Measurements from ENCODE around the gene CAMTA1. TPM values are rescaled to one million over a fixed set of nuclear protein-coding genes. Genes with fewer than 3 reads are reported as not detected.
A peak's percentile ranks its signal among the peaks of the same experiment; 100 is the strongest.

Gene CAMTA1
- total RNA-seq, 1 experiment from 2014 or later, result 69.5 TPM

DNA sequence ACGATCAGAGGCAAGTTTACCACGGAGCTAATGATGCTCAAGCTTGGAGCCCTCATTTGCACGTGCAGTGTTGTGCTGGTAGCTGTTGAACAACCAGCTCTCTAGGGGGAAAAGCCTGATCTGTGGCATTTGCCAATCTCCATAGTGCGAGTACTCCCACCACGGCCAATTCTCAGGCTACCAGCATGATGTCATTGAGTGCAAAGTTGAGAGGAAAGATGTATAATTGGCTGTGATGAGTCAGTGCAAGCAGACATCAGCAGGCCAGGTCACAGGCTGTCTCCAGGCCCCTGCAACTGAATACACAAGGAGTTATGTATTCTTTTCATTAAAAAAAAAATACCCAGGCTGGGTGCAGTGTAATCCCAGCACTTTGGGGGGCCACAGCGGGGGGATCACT is 752.8 kb downstream of the CAMTA1 start:
- ChIA-PET POLR2A (no interaction called here), RAD21 (ENCODE audit: low non-redundant PET in 1 of 2, low total read pairs in 2 of 2, uncharacterized antibody in 2 of 2, unreplicated experiment in 2 of 2) (no interaction called here), CTCF (interaction anchor here (0.9 to 1.7 kb wide), 4 partner anchors 10 to 253 kb away, joined by 3 to 5 read pairs (median 4); no protein-coding TSS in a partner anchor)
- no peaks in the 10 kb centered on the region for H3K36me3 ChIP-seq (ENCODE audit: control insufficient read depth in 1 of 2, insufficient read depth in 2 of 2, low read length in 2 of 2)
- no peak overlapping the region for H2AFZ ChIP-seq (ENCODE audit: low read depth, low read length, poor library complexity, severe bottlenecking)
- H3K4me3 ChIP-seq (replicated peaks in 1 of 2; ENCODE audit: low read depth in 1 of 2, low read length in 2 of 2), result no peak overlapping the region
- intact Hi-C loops (cut with micrococcal nuclease), result loop anchor here (2.0 kb wide), 1 partner anchor 83 kb away; no protein-coding TSS in a partner anchor
- no TSS peak for BruUV-seq (replicated peaks)
- TF ChIP-seq, protein P1, sequence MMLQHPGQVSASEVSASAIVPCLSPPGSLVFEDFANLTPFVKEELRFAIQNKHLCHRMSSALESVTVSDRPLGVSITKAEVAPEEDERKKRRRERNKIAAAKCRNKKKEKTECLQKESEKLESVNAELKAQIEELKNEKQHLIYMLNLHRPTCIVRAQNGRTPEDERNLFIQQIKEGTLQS (IDR thresholded peaks at IDR 0.05), result no peak
- TF ChIP-seq JUND (IDR thresholded peaks at IDR 0.05), result no peak
- no peak for TF ChIP-seq ZFX (IDR thresholded peaks at IDR 0.05)
- no peak for TF ChIP-seq ZNF274 (IDR thresholded peaks at IDR 0.05; ENCODE audit: low read depth, low read length)
- TF ChIP-seq SP1 (IDR thresholded peaks at IDR 0.05; ENCODE audit: low read depth), result no peak
- no peak for TF ChIP-seq ELF1 (IDR thresholded peaks at IDR 0.05; ENCODE audit: borderline replicate concordance, low read depth)
- TF ChIP-seq EGR1 (IDR thresholded peaks at IDR 0.05; ENCODE audit: low read depth), result no peak
- TF ChIP-seq FOSL1 (IDR thresholded peaks at IDR 0.05; ENCODE audit: low read depth), result no peak
- TF ChIP-seq POLR2AphosphoS5 (IDR thresholded peaks at IDR 0.05; ENCODE audit: low read depth, low read length), result no peak
- TF ChIP-seq, protein P2, sequence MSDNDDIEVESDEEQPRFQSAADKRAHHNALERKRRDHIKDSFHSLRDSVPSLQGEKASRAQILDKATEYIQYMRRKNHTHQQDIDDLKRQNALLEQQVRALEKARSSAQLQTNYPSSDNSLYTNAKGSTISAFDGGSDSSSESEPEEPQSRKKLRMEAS (IDR thresholded peaks at IDR 0.05), result no peak
- TF ChIP-seq YY1 (IDR thresholded peaks at IDR 0.05; ENCODE audit: extremely low read depth, insufficient replicate concordance, low read depth, low read length), result no peak
- no peak for TF ChIP-seq SIN3A (IDR thresholded peaks at IDR 0.05; ENCODE audit: low read depth)
- no peak for TF ChIP-seq RAD21 (IDR thresholded peaks at IDR 0.05; ENCODE audit: low read depth)
- TF ChIP-seq POLR2A (IDR thresholded peaks at IDR 0.05; ENCODE audit: borderline replicate concordance, extremely low read depth, insufficient read depth, insufficient read length), result no peak
- TF ChIP-seq, protein P3, sequence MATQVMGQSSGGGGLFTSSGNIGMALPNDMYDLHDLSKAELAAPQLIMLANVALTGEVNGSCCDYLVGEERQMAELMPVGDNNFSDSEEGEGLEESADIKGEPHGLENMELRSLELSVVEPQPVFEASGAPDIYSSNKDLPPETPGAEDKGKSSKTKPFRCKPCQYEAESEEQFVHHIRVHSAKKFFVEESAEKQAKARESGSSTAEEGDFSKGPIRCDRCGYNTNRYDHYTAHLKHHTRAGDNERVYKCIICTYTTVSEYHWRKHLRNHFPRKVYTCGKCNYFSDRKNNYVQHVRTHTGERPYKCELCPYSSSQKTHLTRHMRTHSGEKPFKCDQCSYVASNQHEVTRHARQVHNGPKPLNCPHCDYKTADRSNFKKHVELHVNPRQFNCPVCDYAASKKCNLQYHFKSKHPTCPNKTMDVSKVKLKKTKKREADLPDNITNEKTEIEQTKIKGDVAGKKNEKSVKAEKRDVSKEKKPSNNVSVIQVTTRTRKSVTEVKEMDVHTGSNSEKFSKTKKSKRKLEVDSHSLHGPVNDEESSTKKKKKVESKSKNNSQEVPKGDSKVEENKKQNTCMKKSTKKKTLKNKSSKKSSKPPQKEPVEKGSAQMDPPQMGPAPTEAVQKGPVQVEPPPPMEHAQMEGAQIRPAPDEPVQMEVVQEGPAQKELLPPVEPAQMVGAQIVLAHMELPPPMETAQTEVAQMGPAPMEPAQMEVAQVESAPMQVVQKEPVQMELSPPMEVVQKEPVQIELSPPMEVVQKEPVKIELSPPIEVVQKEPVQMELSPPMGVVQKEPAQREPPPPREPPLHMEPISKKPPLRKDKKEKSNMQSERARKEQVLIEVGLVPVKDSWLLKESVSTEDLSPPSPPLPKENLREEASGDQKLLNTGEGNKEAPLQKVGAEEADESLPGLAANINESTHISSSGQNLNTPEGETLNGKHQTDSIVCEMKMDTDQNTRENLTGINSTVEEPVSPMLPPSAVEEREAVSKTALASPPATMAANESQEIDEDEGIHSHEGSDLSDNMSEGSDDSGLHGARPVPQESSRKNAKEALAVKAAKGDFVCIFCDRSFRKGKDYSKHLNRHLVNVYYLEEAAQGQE (IDR thresholded peaks at IDR 0.05; ENCODE audit: low read depth), result no peak
- TF ChIP-seq SRF (IDR thresholded peaks at IDR 0.05; ENCODE audit: low read depth), result no peak
- TF ChIP-seq CBX3 (IDR thresholded peaks at IDR 0.05; ENCODE audit: low read depth), result no peak
- H3K4me1 ChIP-seq (ENCODE audit: control insufficient read depth in 1 of 2, insufficient read depth in 2 of 2, low read length in 2 of 2), result peaks cover 0 to 20% of the 10 kb centered on the region in 2 experiments; a peak in 2 of 4 replicates
- H4K20me1 ChIP-seq (ENCODE audit: insufficient read depth), result no peaks in the 10 kb centered on the region
- H3K27me3 ChIP-seq (ENCODE audit: insufficient read depth, low read length), result no peaks in the 10 kb centered on the region
- H3K79me2 ChIP-seq (ENCODE audit: insufficient read depth, low read length), result no peaks in the 10 kb centered on the region
- no peak for DNase-seq (ENCODE audit: low read depth, low spot score)
- H3K27ac ChIP-seq (ENCODE audit: low read depth, low read length), result no peak overlapping the region
- H3K4me2 ChIP-seq (ENCODE audit: low read length), result 0 out of 2 replicates have a peak overlapping the region, but pooled peaks have one; percentile 5
- no peaks in the 10 kb centered on the region for H3K9me3 ChIP-seq (ENCODE audit: control insufficient read depth in 1 of 2, insufficient read depth in 1 of 2, low read depth in 1 of 2, low read length in 2 of 2)
- no peak overlapping the region for H3K9ac ChIP-seq (ENCODE audit: low read length)
- no peak for ATAC-seq
- H3K9me2 ChIP-seq (ENCODE audit: insufficient read depth), result no peaks in the 10 kb centered on the region

Data from HCT116 (cell line).